ENCODE measurements around the gene ADAM22.

ADAM22 gene

GRCh38 chr7:87961754-87962153, 27.7 kb downstream of the ADAM22 start:
- no peak for DNase-seq

DNA sequence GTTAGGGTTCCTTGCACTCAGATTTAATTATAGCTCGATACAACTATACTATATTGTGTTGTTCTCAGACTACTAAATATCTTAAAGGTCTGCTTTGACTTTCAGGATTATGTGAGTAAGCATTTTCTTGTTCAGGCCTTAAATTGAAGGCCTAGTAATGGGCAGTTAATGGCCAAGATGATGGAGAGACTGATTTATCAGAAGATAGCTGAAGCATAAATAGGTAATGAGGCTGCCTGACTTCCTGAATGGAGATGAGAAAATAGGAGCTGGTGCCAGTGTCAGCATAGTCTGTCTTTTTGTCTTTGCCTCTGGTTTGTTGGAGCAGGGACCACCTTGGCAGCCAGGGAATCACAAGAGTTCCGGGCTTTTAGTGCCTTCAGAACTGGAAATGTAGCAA, 32.2 kb downstream of the ADAM22 start:
- DNase-seq, result no peak

GRCh38 chr7:87968021-87968420, 34.0 kb downstream of the ADAM22 start:
- DNase-seq, result no peak

GRCh38 chr7:87982116-87982515, 48.1 kb downstream of the ADAM22 start:
- DNase-seq, result no peak

DNA sequence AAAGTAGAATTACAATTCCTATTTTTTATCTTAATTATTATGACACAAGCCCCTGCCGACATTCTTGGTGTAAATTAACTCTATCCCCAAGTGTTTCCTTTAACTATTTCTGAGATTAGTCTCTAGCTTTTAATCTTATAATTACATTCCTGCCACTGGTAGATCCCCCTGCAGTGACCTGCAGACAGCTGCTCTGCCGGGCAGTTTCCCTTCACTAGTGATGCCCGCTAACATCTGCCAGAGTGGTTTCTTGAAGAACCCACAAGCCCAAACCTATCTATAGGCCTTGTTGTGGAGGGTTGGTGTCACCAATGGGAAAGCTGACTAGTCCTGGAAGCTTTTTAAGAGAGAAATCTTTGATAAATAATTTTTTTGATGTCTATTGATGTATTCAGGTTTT, 50.0 kb downstream of the ADAM22 start:
- DNase-seq, result no peak

DNA sequence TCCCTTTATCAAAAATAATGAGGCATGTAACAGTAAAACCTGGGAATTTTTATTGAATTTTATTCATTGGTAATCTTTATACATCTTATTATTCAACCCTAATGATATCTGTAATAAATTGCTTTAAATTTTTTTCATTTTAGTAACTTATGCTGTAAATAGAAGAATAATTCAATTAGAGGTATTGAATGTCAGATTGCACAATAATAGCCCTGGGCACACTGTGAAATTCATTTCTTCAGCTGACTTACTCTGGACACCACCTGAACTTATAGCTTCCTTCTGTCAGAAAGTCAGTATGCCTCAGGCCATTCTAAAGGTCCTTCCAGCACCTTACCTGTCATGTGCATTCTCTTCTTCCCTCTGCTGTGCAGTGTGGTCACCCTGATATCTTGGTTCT, 59.2 kb downstream of the ADAM22 start:
- DNase-seq, result no peak

GRCh38 chr7:87999261-87999660, 65.2 kb downstream of the ADAM22 start:
- no peak for DNase-seq

GRCh38 chr7:88001744-88002530, 67.9 kb downstream of the ADAM22 start:
- DNase-seq, result no peak

DNA sequence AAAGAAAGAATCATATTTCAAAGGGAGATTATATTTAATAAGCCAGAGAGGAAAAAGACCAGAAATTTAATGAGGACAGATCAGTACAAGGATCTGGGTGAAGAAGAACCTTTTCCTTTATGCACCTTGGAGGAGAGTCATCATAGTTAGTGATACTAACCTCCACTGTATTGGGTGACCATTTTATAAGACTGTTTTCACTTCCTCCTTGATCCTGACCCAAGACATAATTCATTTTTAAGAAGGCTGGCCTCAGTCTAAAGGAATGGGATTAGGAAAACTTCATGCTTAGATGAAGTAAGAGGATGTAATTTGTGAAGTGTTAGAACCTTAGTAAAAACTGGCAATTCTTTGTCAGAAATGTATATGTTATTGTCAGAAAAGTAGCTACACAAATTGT, 68.6 kb downstream of the ADAM22 start:
- peak; percentile 5 for DNase-seq

- no peak for DNase-seq
Measured at GRCh38 chr7:88003581-88003980, 69.5 kb downstream of the ADAM22 start.

DNA sequence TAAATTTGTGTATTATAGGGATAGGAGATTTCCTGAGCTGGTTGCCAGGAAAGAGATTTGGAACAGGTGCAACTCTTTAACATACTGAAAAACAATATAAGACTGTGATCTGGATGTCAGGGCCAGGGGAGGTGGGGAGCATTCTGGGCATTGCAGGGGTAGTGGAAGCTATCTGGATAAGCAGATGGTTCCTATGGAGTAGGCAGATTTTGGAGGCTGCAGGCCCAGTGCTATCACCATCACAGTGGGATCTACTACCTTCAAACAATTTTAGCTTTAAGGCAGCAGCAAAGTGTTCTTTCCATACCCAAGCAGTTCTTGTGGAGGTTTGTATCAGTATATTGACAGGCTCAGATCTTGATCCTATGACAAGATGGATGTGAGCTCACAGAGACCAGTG, 71.1 kb downstream of the ADAM22 start:
- DNase-seq, result no peak

GRCh38 chr7:88009651-88010050, 75.6 kb downstream of the ADAM22 start:
- DNase-seq, result no peak

- no peak for DNase-seq
Measured at GRCh38 chr7:88012086-88012485, 78.0 kb downstream of the ADAM22 start.

DNA sequence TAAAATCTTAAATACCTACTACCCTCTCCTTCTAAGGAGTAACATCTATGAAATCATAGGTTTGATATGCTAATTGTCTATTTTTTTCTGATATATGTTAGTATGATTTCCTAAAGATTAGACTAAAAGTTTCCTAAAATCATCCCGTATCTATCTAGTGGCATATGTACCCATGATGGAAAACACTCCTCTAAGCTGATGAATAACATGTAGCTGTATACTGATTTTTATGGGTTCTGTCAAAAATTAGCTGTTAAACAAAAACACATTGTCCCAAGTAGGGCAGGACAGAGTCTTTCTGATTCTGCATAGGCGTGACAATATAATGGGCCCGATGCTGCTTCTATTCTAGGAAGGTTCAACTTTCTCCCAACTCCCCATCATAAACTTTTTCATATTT, 79.9 kb downstream of the ADAM22 start:
- no peak for DNase-seq

DNA sequence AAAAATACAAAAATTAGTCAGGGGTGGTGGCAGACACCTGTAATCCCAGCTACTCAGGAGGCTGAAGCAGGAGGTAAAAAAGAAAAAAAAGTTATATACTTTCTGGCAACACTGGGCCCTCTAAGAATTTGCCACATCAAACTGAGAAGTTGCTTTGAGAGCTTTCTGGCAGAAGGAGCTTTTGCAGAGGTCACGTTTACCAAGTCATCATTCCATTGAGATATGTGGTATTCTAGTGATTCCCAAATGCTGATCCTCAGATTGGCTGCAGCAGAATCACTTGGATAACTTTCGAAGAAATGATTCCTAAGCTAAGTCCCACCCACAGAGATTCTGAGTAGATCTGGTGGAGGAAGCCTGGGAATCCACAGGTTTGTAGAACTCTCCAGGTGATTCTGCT, 80.5 kb downstream of the ADAM22 start:
- no peak for DNase-seq

GRCh38 chr7:88015309-88015708, 81.3 kb downstream of the ADAM22 start:
- DNase-seq, result peak; percentile 51

GRCh38 chr7:88018501-88018900, 84.5 kb downstream of the ADAM22 start:
- DNase-seq, result no peak

GRCh38 chr7:88020953-88021665, 87.1 kb downstream of the ADAM22 start:
- no peak for DNase-seq

DNA sequence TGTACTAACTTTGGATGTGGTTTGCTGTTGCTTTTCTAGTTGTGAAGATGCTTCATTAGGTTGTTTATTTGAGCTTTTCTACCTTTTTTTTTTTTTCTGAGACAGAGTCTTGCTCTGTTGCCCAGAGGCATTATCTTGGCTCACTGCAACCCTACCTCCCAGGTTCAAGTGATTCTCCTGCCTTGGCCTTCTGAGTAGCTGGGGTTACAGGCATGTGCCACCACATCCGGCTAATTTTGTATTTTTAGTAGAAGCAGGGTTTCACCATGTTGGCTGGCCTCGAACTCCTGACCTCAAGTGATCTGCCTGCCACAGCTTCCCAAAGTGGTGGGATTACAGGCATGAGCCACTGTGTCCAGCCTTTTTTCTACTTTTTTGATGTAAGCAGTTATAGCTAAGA, 93.7 kb downstream of the ADAM22 start:
- DNase-seq, result no peak

DNA sequence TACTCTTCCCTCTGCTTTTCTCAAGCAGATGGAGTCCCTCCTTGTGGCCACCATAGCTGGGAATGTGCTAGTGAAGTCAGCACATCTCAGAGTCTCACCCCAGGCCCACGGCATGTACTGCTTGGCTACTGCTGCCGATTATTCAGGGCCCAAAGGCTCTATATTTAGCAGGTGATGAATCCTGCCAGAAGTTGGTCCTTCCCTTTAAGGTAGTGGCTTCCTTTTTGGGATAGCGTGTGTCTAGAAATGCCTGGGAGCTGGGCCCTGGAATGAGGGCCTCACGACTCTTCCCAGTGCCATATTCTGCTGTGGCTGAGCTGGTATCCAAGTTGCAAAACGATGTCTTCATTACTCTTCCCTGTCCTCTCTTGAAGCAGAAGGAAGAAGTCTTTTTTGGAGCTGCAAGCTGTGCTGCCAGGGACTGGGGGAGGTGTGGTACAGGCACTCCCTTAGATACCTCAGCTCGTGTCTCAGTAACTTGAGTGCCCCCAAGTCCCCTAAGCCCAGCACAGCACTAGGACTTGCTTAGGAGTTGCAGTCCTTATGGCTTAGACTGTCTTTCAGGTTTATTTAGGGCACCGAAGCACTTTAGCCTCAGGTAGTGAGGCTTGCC, 100.1 kb downstream of the ADAM22 start:
- DNase-seq, result no peak

- DNase-seq, result no peak
Measured at GRCh38 chr7:88037050-88037449, 103.0 kb downstream of the ADAM22 start.

GRCh38 chr7:88040694-88041093, 106.6 kb downstream of the ADAM22 start:
- DNase-seq, result peak; percentile 26

- DNase-seq, result no peak
Measured at GRCh38 chr7:88041583-88041982, 107.5 kb downstream of the ADAM22 start.

GRCh38 chr7:88042157-88042556, 108.1 kb downstream of the ADAM22 start:
- no peak for DNase-seq

Data from fibroblast of skin of abdomen (primary cell).